ENCODE data around the gene ZFHX3.

The ZFHX3 gene

DNA sequence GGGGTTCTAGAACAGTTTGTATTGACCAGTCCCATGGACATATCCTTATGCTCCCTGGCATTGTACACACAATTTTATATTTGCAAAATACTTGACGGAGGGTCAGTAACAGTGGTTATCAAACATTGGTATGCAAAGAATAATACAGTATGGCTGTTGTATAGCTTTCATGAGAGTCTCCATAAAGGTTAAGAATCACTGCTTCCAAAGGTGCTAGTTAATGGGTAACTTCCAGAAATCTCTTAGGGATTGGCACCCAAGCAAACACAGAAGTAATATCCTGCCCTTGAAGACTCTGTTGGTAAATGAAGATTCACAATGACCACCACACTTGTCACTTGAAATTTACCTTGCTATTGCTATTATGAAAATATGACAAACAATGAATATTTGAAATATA, 239.2 kb downstream of the ZFHX3 start:
- DNase-seq: no peak

GRCh38 chr16:72807245-72807644, 240.7 kb downstream of the ZFHX3 start:
- no peak for DNase-seq

- DNase-seq: no peak
These were observed 242.4 kb downstream of the ZFHX3 start for GRCh38 chr16:72805486-72805885.

DNA sequence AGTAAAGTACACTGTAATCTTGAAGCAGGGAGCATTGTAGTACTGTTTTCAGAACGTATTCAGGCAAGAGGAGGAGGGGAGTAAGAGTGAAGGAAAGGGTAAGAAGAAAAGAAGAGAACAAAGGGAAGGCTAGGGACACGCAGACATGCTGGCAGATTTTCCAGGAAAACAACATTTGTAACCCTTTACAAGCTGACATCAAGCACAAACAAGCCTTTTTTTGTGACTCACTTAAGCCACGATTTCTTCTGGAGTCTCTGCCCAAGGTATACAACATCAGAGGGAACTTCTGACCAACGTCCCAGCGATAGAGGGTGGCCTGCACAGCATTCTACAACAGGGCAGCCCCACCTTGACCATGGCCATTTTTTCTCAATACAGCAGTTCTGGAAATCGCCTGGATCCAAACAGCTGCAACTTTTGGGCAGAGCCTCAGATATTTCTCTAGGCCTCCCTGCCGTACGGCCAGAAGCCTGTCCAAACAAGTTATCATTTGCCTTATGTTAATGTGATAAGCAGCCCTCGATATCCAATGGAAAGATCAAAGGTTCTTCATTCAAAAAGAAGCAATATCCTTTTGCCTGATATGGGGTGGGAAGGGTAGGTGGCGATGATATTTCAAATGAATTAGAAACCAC, 247.3 kb downstream of the ZFHX3 start:
- no peak for DNase-seq

DNA sequence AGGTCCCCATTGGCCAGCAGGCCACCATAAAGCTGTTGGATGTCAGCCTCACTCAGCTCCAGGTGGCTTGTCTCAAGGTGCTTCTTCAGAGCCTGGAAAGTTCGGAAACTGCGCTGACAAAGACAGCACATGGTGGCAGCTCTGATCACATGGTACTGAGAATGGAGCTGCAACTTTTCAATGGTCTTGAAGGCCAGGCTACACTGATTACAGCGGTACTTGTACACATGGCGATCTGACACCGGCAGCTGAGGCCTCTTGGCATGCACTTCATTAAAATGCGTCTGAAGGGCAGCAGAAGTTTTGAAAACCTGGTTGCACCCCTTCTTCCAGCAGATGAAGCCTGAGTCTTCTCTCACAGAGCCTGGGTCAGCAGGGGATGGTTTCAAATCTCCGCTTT, 249.7 kb downstream of the ZFHX3 start:
- DNase-seq: no peak

DNA sequence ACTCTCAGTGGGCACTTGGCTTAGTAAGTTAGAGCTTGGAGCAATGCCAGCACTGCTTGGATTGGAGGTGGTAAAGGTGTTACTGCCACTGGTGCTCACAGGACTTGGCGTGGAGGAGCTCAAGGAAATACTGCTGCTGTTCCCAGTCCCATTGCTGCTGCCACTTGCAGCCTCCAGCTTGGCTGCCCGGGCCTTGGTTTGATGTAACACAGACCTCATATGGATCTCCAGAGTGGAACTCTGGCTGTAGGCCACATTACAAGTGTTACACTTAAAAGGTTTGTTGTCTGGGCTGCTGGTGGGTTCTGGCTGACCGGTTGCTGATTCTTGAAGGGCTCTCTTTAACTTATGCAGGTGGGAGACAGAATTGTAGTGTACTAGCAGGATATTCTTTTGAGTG, 250.3 kb downstream of the ZFHX3 start:
- DNase-seq: peak in 1 of 56 donors; percentile 31

- DNase-seq: no peak
These were observed 251.7 kb downstream of the ZFHX3 start for GRCh38 chr16:72796222-72796621.

GRCh38 chr16:72794986-72795385, 252.9 kb downstream of the ZFHX3 start:
- no peak for DNase-seq

DNA sequence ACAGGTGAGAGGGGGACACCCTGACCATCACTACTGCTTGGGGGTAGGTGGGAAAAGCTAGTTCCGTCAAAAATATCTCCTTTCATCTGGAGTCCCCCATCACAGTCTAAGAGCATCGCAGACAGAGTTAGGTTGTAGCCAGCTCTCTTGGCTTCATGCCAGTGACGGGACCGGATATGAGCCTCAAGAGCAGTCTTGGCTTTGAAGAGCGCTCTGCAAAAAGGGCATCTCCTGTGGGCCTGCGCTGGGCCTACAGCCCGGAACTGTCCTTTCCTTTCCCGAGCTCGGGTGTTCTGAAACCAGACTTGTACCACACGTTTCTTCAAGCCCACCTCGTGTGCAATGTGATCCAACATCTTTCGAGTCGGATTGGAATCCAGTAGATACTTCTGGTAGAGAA, 253.6 kb downstream of the ZFHX3 start:
- DNase-seq: no peak

- DNase-seq: no peak
These were observed 254.2 kb downstream of the ZFHX3 start for GRCh38 chr16:72793716-72794115.

GRCh38 chr16:72793017-72793416, 254.9 kb downstream of the ZFHX3 start:
- DNase-seq: no peak

DNA sequence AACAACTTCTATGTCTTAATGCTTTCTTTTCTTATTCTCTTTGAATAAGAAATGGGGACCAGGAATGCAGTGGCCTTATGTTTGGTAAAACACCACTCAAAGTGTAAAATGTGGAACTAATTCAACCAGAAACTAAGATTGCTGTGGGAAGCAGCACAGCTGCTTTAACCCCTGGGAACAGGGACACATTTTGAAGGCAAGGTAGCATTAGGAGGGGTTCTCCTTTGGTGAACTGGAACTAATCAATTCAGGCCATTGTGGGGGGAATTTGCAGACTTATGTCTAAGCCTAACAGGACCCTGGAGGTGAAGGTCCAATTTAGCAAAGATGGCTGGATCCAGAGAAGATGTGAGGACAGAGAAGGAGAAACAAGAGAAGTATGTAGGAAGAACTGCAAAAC, 256.1 kb downstream of the ZFHX3 start:
- no peak for DNase-seq

GRCh38 chr16:72789921-72790320, 258.0 kb downstream of the ZFHX3 start:
- no peak for DNase-seq

DNA sequence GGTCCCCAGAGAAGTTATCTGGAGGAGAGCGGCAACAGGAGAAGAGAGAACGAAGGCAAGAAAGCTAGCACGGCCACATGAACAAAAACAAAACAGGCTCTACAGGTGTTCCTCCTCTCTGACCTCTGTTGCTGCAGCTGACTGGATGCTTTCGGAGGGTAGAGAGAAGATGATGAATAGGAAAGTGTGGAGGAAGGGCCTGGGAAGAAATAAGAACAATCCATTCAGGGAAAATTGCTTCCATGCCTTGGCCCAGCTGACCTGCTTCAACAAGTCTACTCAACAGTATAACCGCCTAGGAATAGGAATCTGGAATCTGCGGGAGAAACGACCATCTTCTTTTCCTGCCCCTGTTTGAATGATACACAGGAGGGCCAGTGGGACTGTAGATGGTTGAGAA, 258.5 kb downstream of the ZFHX3 start:
- DNase-seq: no peak

DNA sequence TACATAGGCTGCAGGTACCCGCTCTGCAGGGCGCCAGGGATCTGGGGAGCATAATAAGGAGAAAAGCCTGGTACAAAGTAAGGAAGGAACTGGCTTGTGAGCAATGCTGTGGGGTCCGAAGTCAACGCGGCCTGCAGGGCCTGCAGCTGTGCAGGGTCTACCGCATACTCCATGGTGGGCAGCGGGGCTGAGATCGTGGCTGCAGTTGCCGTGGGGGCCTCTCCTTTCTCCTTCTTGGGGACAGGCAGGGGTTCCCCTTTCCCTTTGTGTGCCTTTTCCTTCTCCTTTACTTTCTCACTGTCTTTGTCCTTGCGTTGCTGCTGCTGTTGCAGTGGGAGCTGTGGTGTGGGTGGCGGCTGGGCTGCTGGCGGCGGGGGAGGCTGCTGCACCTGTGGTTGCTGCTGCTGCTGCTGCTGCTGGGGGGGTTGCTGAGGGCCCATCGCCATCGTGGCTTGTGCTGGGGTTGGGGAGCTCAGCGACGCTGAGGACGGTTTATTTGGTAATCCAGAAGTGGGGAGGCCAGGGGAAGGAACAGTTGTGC, 259.6 kb downstream of the ZFHX3 start:
- DNase-seq: peak in 3 of 56 donors; percentile 6 to 32 (median 8)

DNA sequence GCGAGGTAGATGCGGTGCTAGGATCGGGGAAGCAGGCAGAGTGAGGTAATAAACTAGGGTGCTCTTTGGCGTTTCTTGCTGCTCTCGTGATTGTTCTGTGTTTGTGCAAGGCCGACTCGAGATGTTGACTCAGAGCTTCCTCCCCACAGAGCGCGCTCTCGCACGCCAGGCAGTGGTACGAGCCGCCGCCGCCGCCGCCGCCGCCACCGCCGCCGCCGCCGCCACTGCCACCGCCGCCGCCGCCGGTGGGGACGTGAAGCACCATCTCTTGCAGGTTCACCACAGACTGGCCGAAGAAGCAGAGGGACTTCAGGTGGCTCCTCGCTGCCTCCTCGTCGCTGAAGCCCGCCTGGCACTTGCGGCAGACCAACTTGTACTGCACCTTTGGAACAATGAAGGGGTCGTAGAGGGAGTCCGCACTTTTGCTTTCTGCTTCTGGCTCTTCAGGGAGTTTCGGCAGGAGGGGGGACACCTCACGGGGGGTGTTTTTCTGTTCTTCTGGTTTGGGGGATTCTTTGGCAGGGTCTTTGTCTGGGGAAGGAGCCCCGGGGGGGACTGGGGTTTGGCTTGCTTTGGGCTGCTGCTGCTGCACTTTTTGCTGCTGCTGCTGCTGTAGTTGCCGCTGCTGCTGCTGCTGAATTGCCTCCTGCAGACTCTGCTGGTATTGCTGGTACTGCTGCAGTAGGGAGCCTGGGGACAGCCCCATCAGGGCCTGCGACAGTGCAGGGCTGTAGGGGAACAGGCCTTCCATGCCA, 260.2 kb downstream of the ZFHX3 start:
- peak in 35 of 56 donors; percentile 5 to 66 (median 37) for DNase-seq

DNA sequence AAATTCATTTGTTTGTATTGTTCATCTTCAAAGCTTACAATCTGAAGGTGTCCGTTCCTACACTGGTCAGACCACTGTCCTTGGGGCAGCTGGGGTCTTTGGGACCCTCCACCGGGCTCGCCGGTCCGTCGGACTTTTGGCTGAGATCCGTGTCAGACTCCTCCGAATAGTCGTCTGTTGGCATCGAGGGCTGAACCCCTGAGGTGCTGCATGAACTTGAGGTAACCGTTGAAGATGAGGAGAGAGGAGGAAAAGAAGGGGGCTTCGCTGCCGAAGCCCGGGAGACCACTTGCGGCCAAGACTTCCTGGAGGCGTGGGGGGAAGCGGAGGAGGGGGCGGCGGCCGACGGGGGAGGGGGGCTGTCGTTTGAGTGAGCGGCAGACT, 260.8 kb downstream of the ZFHX3 start:
- DNase-seq: peak in 1 of 56 donors; percentile 33

GRCh38 chr16:72786606-72787005, 261.3 kb downstream of the ZFHX3 start:
- no peak for DNase-seq

GRCh38 chr16:72785886-72786285, 262.0 kb downstream of the ZFHX3 start:
- DNase-seq: no peak

- no peak for DNase-seq
These were observed 262.8 kb downstream of the ZFHX3 start for GRCh38 chr16:72785171-72785570.

DNA sequence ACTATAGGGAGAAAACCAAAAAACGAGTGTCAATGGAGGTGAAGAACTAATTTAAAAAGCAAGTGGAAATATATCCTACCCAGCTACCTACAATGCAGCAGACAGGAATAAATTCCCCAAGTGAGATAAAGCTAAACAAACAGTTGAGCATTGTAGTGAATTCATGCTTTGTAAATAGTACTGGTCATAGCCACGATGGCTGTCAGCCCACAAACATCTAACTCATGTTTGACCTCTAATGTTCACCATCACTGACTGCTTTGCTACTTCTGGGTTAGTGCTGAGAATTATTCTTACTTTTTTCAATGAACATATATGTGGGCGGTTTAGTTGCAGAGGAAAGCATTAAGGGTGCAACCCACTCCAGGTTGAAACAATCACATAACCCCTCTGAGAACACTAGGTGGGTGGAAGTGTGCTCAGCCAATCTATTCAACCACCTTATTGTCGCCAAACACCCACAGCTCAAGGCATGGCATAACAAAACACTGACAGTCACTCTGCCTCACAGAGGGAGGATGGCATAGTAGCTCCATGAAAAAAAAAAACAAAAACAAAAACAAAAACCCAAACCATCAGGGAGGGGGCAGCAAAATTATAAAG, 264.1 kb downstream of the ZFHX3 start:
- no peak for DNase-seq

DNA sequence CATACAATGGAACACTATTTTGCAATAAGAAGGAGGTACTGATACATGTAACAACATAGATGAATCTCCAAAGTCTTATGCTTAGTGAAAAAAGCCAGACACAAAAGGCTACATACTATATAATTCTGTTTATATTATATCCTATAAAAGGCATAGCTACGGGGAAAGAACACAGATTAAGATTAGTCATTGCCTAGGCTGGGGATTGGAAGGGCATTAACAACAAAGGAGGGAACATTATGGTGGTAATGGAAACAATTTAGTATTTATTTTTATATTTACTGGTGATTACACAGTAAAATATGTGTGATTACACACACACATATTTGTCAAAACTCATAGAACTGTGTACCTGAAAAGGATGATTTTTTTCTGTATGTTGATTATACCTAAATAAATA, 278.1 kb downstream of the ZFHX3 start:
- no peak for DNase-seq

DNA sequence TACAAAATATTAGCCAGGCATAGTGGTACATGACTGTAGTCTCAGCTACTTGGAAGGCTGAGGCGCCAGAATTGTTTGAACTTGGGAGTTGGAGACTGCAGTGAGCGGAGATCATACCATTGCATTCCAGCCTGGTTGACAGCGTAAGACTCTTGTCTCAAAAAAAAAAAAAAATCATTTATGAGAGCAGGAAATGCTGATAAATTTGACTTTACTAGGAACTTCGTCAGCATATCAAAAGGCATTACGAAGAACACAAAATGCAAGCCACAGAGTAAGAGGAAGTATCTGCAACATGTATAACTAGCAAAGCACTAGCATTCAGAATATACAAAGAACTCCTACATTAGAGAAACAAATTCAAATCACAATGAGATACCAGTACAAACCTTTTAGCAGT, 279.3 kb downstream of the ZFHX3 start:
- no peak for DNase-seq
